HepG2 (cell line): ENCODE results near the gene APEX1. TPM values are rescaled to one million over a fixed set of nuclear protein-coding genes. Genes with fewer than 3 reads are reported as not detected.
A peak's percentile ranks its signal among the peaks of the same experiment; 100 is the strongest.

Experiments used
- ATF1 ChIP-seq: IDR thresholded peaks from 2 replicates; pipeline ENCODE4 v1.6.1; 2016; ENCODE audit warnings: mild to moderate bottlenecking, control low read depth
- FOXA3 ChIP-seq: IDR thresholded peaks from 2 replicates; pipeline ENCODE4 v1.6.1; 2016; ENCODE audit warnings: missing genetic modification reagents, missing compliant biosample characterization
- GATAD2A ChIP-seq: IDR thresholded peaks from 2 replicates; pipeline ENCODE4 v1.6.1; 2016
- MBD4 ChIP-seq: IDR thresholded peaks from 2 replicates; pipeline ENCODE4 v1.6.1; 2012; ENCODE audit warnings: low read length, inconsistent platforms, borderline replicate concordance
- MXI1 ChIP-seq: IDR thresholded peaks from 3 replicates; pipeline ENCODE4 v1.6.1; 2012; ENCODE audit warnings: low read depth, low read length, inconsistent platforms, borderline replicate concordance
- MYC ChIP-seq: sonication (generic); formaldehyde crosslinking; IDR thresholded peaks from 2 replicates; pipeline ENCODE4 v1.9.0; 2021; ENCODE audit warnings: missing genetic modification reagents, borderline replicate concordance
- NAIF1 ChIP-seq: sonication (generic); formaldehyde crosslinking; IDR thresholded peaks from 2 replicates; pipeline ENCODE4 v1.5.0; 2020; ENCODE audit warnings: mild to moderate bottlenecking, missing genetic modification reagents, borderline replicate concordance
- NFKB2 ChIP-seq: sonication (generic); formaldehyde crosslinking; IDR thresholded peaks from 2 replicates; pipeline ENCODE4 v1.4.0; 2020; ENCODE audit warnings: missing genetic modification reagents, borderline replicate concordance
- PCBP2 ChIP-seq: fragments of 200-400 bp; formaldehyde crosslinking; optimal IDR thresholded peaks from 2 replicates; pipeline ENCODE3; 2018; ENCODE audit warnings: low read length, low read depth; ENCODE audit not compliant: poor library complexity, severe bottlenecking
- SALL1 ChIP-seq: sonication (generic); formaldehyde crosslinking; IDR thresholded peaks from 2 replicates; pipeline ENCODE4 v1.8.0; 2022; ENCODE audit warnings: mild to moderate bottlenecking, missing genetic modification reagents
- THAP11 ChIP-seq: IDR thresholded peaks from 2 replicates; pipeline ENCODE4 v1.6.1; 2016; ENCODE audit warnings: missing biosample characterization, missing genetic modification reagents
- ZBTB4 ChIP-seq: sonication (generic); formaldehyde crosslinking; IDR thresholded peaks from 2 replicates; pipeline ENCODE4 v1.4.0; 2020; ENCODE audit warnings: missing genetic modification reagents, mild to moderate bottlenecking, borderline replicate concordance
- ZFP36L2 ChIP-seq: sonication (generic); formaldehyde crosslinking; IDR thresholded peaks from 2 replicates; pipeline ENCODE4 v1.4.0; 2020; ENCODE audit warnings: missing genetic modification reagents
- ZNF263 ChIP-seq: sonication (generic); formaldehyde crosslinking; IDR thresholded peaks from 2 replicates; pipeline ENCODE4 v1.4.0; 2020; ENCODE audit warnings: missing genetic modification reagents
- ZNF331 ChIP-seq: sonication (generic); formaldehyde crosslinking; IDR thresholded peaks from 2 replicates; pipeline ENCODE4 v1.4.0; 2020; ENCODE audit warnings: missing genetic modification reagents
- ZNF337 ChIP-seq: sonication (generic); formaldehyde crosslinking; IDR thresholded peaks from 2 replicates; pipeline ENCODE4 v1.5.1; 2020; ENCODE audit warnings: missing genetic modification reagents, low read depth, mild to moderate bottlenecking, borderline replicate concordance
- ZNF563 ChIP-seq: sonication (generic); formaldehyde crosslinking; IDR thresholded peaks from 2 replicates; pipeline ENCODE4 v1.8.0; 2022; ENCODE audit warnings: mild to moderate bottlenecking, moderate library complexity, missing genetic modification reagents
- ZNF572 ChIP-seq: sonication (generic); formaldehyde crosslinking; IDR thresholded peaks from 2 replicates; pipeline ENCODE4 v1.5.1; 2020; ENCODE audit warnings: mild to moderate bottlenecking, missing genetic modification reagents
- ZNF644 ChIP-seq: IDR thresholded peaks from 2 replicates; pipeline ENCODE4 v1.6.1; 2016; ENCODE audit warnings: low read depth
- ZNF687 ChIP-seq: sonication (generic); formaldehyde crosslinking; IDR thresholded peaks from 2 replicates; pipeline ENCODE4 v1.5.1; 2020; ENCODE audit warnings: mild to moderate bottlenecking, missing genetic modification reagents, moderate library complexity
- polyA plus RNA-seq, 8 experiments: library from polyadenylated mRNA; depleted of rRNA in 3 of 8; stranded (reverse) in 7 of 8; unstranded in 1 of 8; fragments of >200 nt; fragmentation: Illumina TruSeq in 4 of 8; extraction: Trizol in 4 of 8; gene quantifications; 2 replicates each; pipeline versions ENCODE4 v1.2.1 to v1.2.3, GENCODE V29; 2011 to 2016; ENCODE audit warnings: low read depth in 4 of 8, missing spikeins in 1 of 8, mixed read lengths in 1 of 8; ENCODE audit not compliant: insufficient read depth in 1 of 8
- total RNA-seq, 5 experiments: library from RNA; depleted of rRNA; stranded (reverse); fragments of >200 nt; fragmentation: Illumina TruSeq; extraction: Trizol; gene quantifications; 2 replicates each; pipeline ENCODE4 v1.2.3, GENCODE V29; 2016; ENCODE audit warnings: low read depth in 1 of 5

The APEX1 gene
- total and polyA plus RNA-seq, 2 of the 13 experiments (the other 11 are each of a cell fraction or from before 2014, with no cell fraction given) = 171 to 405 TPM

DNA sequence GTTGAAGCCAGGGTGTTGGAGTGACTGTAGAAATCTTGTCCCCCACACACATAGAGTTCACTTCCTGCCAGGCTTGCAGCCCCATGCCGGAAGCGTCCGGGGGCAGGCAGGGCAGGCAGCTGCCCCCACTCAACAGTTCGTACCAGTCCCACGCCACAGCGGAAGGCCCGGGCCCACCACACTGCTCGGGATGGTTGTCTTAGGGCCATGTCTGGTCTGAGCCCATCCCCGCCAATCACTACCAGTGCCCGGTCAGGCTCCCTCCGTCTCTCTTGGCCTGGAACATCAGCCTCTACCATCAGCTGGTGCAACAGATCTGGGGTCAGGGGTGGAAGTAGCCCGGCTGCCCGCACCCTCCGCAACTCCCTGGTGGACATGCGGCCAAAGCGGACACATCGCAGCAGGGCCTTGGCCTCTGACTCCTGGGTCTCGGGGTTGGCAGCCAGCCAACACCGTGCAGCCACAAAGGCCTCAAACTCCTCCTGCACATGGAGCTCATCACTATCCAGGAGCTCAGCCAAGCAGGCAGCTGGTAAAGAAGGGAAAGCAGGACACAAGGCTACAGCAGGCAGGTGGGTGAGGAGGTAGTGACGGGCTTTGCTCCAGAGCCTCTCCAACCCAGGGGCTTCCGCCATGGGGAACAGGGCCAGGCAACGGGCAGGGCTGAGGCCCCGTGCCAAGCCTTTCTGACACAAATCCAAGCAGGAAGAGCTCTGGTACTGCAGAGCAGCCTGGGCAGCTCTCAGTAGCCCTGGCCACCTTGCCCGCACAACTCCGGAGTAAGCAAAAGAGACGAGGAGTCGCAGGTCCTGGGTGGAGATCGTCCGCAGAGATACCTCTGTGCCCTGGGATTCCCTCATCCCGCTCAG lies 25.0 kb upstream of the APEX1 start (continued):
- 0 out of 2 replicates have a peak, but pooled peaks have one; percentile 52 for TF ChIP-seq ZBTB4 (CRISPR knock-in tag)
- TF ChIP-seq ZFP36L2 (CRISPR knock-in tag) = no peak
- TF ChIP-seq ZNF563 (CRISPR knock-in tag) = no peak
- 0 out of 2 replicates have a peak, but pooled peaks have one; percentile 20 for TF ChIP-seq ZNF644 (CRISPR knock-in tag)
- no peak for TF ChIP-seq MBD4
- TF ChIP-seq PCBP2 = no peak
- 0 out of 2 replicates have a peak, but pooled peaks have one; percentile 23 for TF ChIP-seq ZNF572 (CRISPR knock-in tag)
- TF ChIP-seq MXI1 = peak; percentile 52; the same call in 1 of the 3 replicates
- TF ChIP-seq ZNF337 (CRISPR knock-in tag) = no peak
- no peak for TF ChIP-seq ZNF263
- TF ChIP-seq ZNF331 = peak; percentile 26; the same call in 1 of the 2 replicates
- TF ChIP-seq MYC (CRISPR knock-in tag) = peak; percentile 83; the same call in 1 of the 2 replicates
- peak; percentile 62; the same call in 1 of the 2 replicates for TF ChIP-seq NFKB2 (CRISPR knock-in tag)
- TF ChIP-seq SALL1 = peak; percentile 85
- peak; percentile 49; the same call in 1 of the 2 replicates for TF ChIP-seq FOXA3 (CRISPR knock-in tag)
- peak; percentile 46; the same call in 1 of the 2 replicates for TF ChIP-seq GATAD2A (CRISPR knock-in tag)
- peak; percentile 95 for TF ChIP-seq ZNF687
- TF ChIP-seq THAP11 = 0 out of 2 replicates have a peak, but pooled peaks have one; percentile 25
- TF ChIP-seq ATF1 (CRISPR knock-in tag) = no peak
- peak; percentile 57; the same call in 1 of the 2 replicates for TF ChIP-seq NAIF1 (CRISPR knock-in tag)
